Measurements from ENCODE around the gene LZTS2. TPM values are rescaled to one million over a fixed set of nuclear protein-coding genes. Genes with fewer than 3 reads are reported as not detected.
A peak's percentile ranks its signal among the peaks of the same experiment; 100 is the strongest.

LZTS2 gene
- total and polyA plus RNA-seq, 2 of the 8 experiments (the other 6 are each of a cell fraction or from before 2014, with no cell fraction given): 75.7 to 99.5 TPM

- TF ChIP-seq GABPA (IDR thresholded peaks at IDR 0.05; ENCODE audit: borderline replicate concordance, insufficient read depth, low read length): peak; percentile 98
- TF ChIP-seq RXRA (IDR thresholded peaks at IDR 0.05; ENCODE audit: insufficient read depth, low read depth, low read length): no peak
- peak; percentile 36 to 63; a peak in 2 of 3 replicates for TF ChIP-seq POLR2A (IDR thresholded peaks at IDR 0.05; ENCODE audit: control extremely low read depth in 1 of 2, low read depth in 2 of 2, low read length in 2 of 2)
- TF ChIP-seq RAD21 (IDR thresholded peaks at IDR 0.05 in 1 of 2, conservative IDR thresholded peaks at IDR 0.05 in 1 of 2; ENCODE audit: low read depth in 2 of 2, low read length in 2 of 2): no peak
- no peak for TF ChIP-seq SIX5 (IDR thresholded peaks at IDR 0.05; ENCODE audit: low read depth, low read length)
- no peak for TF ChIP-seq CTCF (IDR thresholded peaks at IDR 0.05; ENCODE audit: control extremely low read depth in 1 of 3, insufficient read depth in 1 of 3, low read depth in 1 of 3, low read length in 3 of 3)
- no peak for TF ChIP-seq USF2 (IDR thresholded peaks at IDR 0.05; ENCODE audit: low read length)
- TF ChIP-seq EP300 (IDR thresholded peaks at IDR 0.05; ENCODE audit: borderline replicate concordance in 1 of 2, low read depth in 2 of 2, low read length in 2 of 2): no peak
- TF ChIP-seq RNF2 (IDR thresholded peaks at IDR 0.05; ENCODE audit: borderline replicate concordance, low read depth, low read length, missing control alignments, poor library complexity, severe bottlenecking): no peak
- TF ChIP-seq SRF (IDR thresholded peaks at IDR 0.05; ENCODE audit: low read depth, low read length): no peak
- TF ChIP-seq POLR2AphosphoS5 (IDR thresholded peaks at IDR 0.05; ENCODE audit: low read depth, low read length): peak; percentile 56; the same call in 1 of the 2 replicates
- no peak for TF ChIP-seq ATF3 (IDR thresholded peaks at IDR 0.05; ENCODE audit: insufficient read depth, low read depth, low read length)
- no peak for TF ChIP-seq SUZ12 (IDR thresholded peaks at IDR 0.05; ENCODE audit: low read length)
- TF ChIP-seq TAF1 (IDR thresholded peaks at IDR 0.05; ENCODE audit: low read depth, low read length): peak; percentile 81
These were observed 12.5 kb upstream of the LZTS2 start, which contains the start of the genes MRPL43 and TWNK (continued) for GRCh38 chr10:100986952-100987684.
